Testis (tissue), 2 donors: ENCODE results near the gene RARG.

Experiments
- CTCF ChIP-seq, 3 experiments: fragments of 450-650 bp in 2 of 3; fragments of 200-600 bp in 1 of 3; sonication (generic) in 1 of 3; IDR thresholded peaks; one replicate each; pipeline ENCODE4 v1.5.1; 2016 to 2019; ENCODE audit warnings: antibody characterized with exemption in 3 of 3, mild to moderate bottlenecking in 2 of 3, moderate library complexity in 1 of 3
- POLR2A ChIP-seq: fragments of 450-650 bp; IDR thresholded peaks from one replicate; pipeline ENCODE4 v1.6.1; 2017; ENCODE audit warnings: antibody characterized with exemption, mild to moderate bottlenecking, moderate library complexity

- TF ChIP-seq CTCF (IDR thresholded peaks at IDR 0.05) (no peak), POLR2A (no peak)
Measured at GRCh38 chr12:53236443-53237111, 4.6 kb upstream of the RARG start.
